GM20000 (cell line): ENCODE data around the gene LCN1.

Source experiments
- DNase-seq: peaks from one replicate; pipeline ENCODE4 v3.0.0; 2012; ENCODE audit warnings: low spot score
- TF ChIP-seq, protein P1 (sequence below): IDR thresholded peaks from 2 replicates; pipeline ENCODE4 v1.5.1; 2012; ENCODE audit warnings: mild to moderate bottlenecking, control low read depth; ENCODE audit errors: extremely low read depth, missing control alignments

The LCN1 gene

GRCh38 chr9:135574943-135575342 lies 53.7 kb downstream of the LCN1 start:
- TF ChIP-seq, protein P1, sequence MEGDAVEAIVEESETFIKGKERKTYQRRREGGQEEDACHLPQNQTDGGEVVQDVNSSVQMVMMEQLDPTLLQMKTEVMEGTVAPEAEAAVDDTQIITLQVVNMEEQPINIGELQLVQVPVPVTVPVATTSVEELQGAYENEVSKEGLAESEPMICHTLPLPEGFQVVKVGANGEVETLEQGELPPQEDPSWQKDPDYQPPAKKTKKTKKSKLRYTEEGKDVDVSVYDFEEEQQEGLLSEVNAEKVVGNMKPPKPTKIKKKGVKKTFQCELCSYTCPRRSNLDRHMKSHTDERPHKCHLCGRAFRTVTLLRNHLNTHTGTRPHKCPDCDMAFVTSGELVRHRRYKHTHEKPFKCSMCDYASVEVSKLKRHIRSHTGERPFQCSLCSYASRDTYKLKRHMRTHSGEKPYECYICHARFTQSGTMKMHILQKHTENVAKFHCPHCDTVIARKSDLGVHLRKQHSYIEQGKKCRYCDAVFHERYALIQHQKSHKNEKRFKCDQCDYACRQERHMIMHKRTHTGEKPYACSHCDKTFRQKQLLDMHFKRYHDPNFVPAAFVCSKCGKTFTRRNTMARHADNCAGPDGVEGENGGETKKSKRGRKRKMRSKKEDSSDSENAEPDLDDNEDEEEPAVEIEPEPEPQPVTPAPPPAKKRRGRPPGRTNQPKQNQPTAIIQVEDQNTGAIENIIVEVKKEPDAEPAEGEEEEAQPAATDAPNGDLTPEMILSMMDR = no peak
- DNase-seq = no peak
